ENCODE data around the gene PDE3B.
"Not testable (repeated sequence)": the region's sequence is repeated elsewhere in the genome, so short reads cannot be mapped to it uniquely, and the experiment has no call there.

The PDE3B gene

DNA sequence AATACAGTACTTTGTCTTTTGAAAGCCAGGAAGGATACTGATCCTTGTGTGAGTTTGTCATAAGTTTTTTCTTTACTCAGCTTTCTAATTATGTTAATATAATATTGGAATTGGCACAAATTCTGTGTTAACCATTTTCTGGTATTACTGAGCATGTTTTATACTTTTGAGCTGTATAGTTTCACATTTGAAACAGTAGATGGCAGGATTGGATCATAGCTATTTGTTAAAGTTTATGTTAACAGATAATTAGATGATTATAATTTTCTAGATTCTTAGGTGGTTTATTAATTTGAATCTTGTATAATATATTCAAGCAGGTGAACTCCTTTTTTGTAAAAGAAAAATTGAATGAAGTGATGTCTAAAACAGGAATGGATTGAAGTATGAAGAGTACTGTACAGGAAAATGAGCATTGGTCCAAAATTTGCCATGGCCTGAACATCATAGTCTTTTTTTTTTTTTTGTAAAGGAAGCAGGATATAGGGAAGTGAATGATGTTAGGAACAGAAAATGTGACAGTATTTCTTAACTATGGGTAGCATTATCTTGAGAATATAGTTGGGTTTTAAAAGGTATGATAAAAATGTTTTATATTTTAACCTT, 146.4 kb downstream of the PDE3B start:
- in situ Hi-C loops (cut with MboI; ENCODE audit: low sequenced_read_pairs) = loop anchor here (10.0 kb wide), 1 partner anchor 115 kb away; no protein-coding TSS in a partner anchor
- H3K4me1 ChIP-seq = no peaks in the 10 kb centered on the region
- no peaks in the 10 kb centered on the region for H3K9me3 ChIP-seq
- DNase-seq (ENCODE audit: low spot score in 2 of 2) = no peak
- H3K4me3 ChIP-seq = no peak overlapping the region
- H3K36me3 ChIP-seq (replicated peaks) = no peaks in the 10 kb centered on the region
- H3K27me3 ChIP-seq (ENCODE audit: low read depth) = no peaks in the 10 kb centered on the region

- Histone ChIP-seq H3K27me3 (ENCODE audit: low read depth) (no peaks in the 10 kb centered on the region), H3K4me1 (no peaks in the 10 kb centered on the region), H3K36me3 (replicated peaks) (no peaks in the 10 kb centered on the region), H3K4me3 (no peak overlapping the region), H3K9me3 (no peaks in the 10 kb centered on the region)
- in situ Hi-C loops (cut with MboI; ENCODE audit: low sequenced_read_pairs) = loop anchor here (10.0 kb wide), 1 partner anchor 111 kb away; no protein-coding TSS in a partner anchor
- no peak for DNase-seq (ENCODE audit: low spot score in 2 of 2)
Observed at GRCh38 chr11:14793546-14793945, 149.9 kb downstream of the PDE3B start.

DNA sequence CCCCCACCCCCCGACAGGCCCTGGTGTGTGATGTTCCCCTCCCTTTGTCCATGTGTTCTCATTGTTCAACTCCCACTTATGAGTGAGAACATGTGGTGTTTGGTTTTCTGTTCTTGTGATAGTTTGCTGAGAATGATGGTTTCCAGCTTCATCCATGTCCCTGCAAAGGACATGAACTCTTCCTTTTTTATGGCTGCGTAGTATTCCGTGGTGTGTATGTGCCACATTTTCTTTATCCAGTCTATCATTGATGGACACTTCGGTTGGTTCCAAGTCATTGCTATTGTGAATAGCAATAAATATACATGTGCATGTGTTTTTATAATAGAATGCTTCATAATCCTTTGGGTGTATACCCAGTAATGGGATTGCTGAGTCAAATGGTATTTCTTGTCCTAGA, 152.4 kb downstream of the PDE3B start:
- H3K4me1 ChIP-seq; H3K36me3 ChIP-seq (replicated peaks); H3K4me3 ChIP-seq; H3K9me3 ChIP-seq; DNase-seq (ENCODE audit: low spot score in 2 of 2); H3K27me3 ChIP-seq (ENCODE audit: low read depth): not testable (repeated sequence)
- in situ Hi-C loops (cut with MboI; ENCODE audit: low sequenced_read_pairs) = loop anchor here (10.0 kb wide), 1 partner anchor 109 kb away; no protein-coding TSS in a partner anchor

DNA sequence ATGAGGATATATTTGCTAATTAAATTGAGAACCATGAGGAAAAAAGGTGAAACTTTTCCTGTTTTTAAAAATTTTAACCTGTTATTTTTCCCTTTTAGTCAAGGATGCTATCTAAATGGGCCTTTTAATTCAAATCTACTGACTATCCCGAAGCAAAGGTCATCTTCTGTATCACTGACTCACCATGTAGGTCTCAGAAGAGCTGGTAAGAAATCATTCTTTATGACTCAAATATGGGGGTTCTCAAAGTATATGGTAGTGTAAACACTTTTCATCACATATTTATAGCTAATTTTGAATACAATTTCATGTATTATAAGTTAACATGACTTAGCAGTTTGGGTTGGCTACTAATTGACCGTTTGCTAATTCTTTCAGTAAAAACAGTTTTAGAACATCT, 160.2 kb downstream of the PDE3B start:
- in situ Hi-C loops (cut with MboI; ENCODE audit: low sequenced_read_pairs) = no loop called here
- Histone ChIP-seq H3K4me1 (peaks cover under 1% of the 10 kb centered on the region; the same call in 1 of the 2 replicates), H3K9me3 (no peaks in the 10 kb centered on the region), H3K27me3 (ENCODE audit: low read depth) (no peaks in the 10 kb centered on the region), H3K36me3 (replicated peaks) (no peaks in the 10 kb centered on the region; the same call in 1 of the 2 replicates), H3K4me3 (no peak overlapping the region)
- DNase-seq (ENCODE audit: low spot score in 2 of 2) = no peak

DNA sequence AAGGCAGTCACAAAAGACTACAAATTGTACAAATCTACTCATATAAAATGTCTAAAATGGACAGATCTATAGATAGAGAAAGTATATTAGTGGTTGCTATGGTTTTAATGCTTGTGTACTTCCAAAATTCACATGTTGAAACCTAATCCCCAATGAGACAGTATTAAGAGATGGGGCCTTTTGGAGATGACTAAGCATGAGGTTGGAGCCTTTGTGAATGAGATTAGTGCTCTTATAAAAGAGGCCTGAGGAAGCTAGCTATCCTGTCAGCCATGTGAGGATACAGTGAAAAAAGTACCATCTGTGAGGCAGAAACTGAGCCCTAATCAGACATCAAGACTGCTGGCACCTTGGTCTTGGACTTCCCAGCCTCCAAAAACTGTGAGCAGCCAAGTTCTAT, 165.9 kb downstream of the PDE3B start:
- peaks cover 11% of the 10 kb centered on the region for H3K4me1 ChIP-seq

DNA sequence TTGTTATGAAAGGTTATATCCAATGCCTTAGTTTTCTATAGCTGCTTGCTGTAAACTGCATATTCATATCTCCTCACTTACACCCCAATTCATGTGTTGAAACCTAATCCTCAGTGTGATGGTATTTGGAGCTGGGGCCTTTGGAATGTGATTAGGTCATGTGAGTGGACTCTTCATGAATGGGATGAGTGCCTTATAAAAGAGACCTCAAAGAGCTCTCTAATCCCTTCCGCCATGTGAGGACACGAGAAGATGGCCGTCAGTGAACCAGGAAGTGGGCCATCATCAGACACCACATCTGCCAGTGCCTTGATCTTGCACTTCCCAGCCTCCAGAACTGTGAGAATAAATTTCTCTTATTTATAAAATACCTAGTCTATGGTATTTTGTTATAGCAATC, 169.2 kb downstream of the PDE3B start:
- no peak overlapping the region for H3K4me3 ChIP-seq
- DNase-seq (ENCODE audit: low spot score in 2 of 2) = peak; percentile 32 to 33
- H3K27me3 ChIP-seq (ENCODE audit: low read depth) = no peaks in the 10 kb centered on the region
- peaks cover 11% of the 10 kb centered on the region for H3K4me1 ChIP-seq
- no peaks in the 10 kb centered on the region for H3K9me3 ChIP-seq
- in situ Hi-C loops (cut with MboI; ENCODE audit: low sequenced_read_pairs) = no loop called here
- no peaks in the 10 kb centered on the region for H3K36me3 ChIP-seq (replicated peaks)

More for the DNA sequence above, 165.9 kb downstream of the PDE3B start:
- H3K36me3 ChIP-seq (replicated peaks) = no peaks in the 10 kb centered on the region; the same call in 1 of the 2 replicates
- no peak overlapping the region for H3K4me3 ChIP-seq
- H3K27me3 ChIP-seq (ENCODE audit: low read depth) = no peaks in the 10 kb centered on the region
- in situ Hi-C loops (cut with MboI; ENCODE audit: low sequenced_read_pairs) = no loop called here
- peak; percentile 16 to 58 for DNase-seq (ENCODE audit: low spot score in 2 of 2)
- H3K9me3 ChIP-seq = no peaks in the 10 kb centered on the region

GRCh38 chr11:14813516-14813915, 169.9 kb downstream of the PDE3B start:
- no peak overlapping the region for H3K4me3 ChIP-seq
- in situ Hi-C loops (cut with MboI; ENCODE audit: low sequenced_read_pairs) = no loop called here
- no peak for DNase-seq (ENCODE audit: low spot score in 2 of 2)
- no peaks in the 10 kb centered on the region for H3K27me3 ChIP-seq (ENCODE audit: low read depth)
- H3K4me1 ChIP-seq = peaks cover 11% of the 10 kb centered on the region
- no peaks in the 10 kb centered on the region for H3K9me3 ChIP-seq
- no peaks in the 10 kb centered on the region for H3K36me3 ChIP-seq (replicated peaks)

DNA sequence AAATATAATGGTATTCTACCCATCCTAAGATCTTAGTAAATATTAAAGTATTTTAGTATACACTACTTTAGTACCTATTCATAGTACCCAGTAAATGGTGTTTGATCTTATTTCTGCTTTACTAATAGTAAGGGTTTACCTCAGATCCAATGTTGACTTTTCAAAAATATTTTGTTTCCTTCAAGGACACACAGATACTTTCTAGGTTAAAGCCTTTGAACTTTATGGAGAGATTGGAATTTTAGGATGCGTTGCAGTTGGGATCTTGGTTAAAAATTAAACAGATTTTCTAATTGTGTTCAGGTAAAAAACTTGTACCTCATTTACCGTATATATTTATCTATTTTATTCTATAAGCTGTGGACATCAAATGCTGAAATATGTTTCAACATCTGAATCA, 175.2 kb downstream of the PDE3B start:
- in situ Hi-C loops (cut with MboI; ENCODE audit: low sequenced_read_pairs) = no loop called here
- Histone ChIP-seq H3K4me3 (no peak overlapping the region), H3K4me1 (no peaks in the 10 kb centered on the region; the same call in 1 of the 2 replicates), H3K27me3 (ENCODE audit: low read depth) (no peaks in the 10 kb centered on the region), H3K9me3 (no peaks in the 10 kb centered on the region), H3K36me3 (replicated peaks) (0 out of 2 replicates have a peak, but pooled peaks cover 4% of the 10 kb centered on the region)
- DNase-seq (ENCODE audit: low spot score in 2 of 2) = no peak

- no peaks in the 10 kb centered on the region for H3K27me3 ChIP-seq (ENCODE audit: low read depth)
- no peaks in the 10 kb centered on the region; the same call in 1 of the 2 replicates for H3K4me1 ChIP-seq
- in situ Hi-C loops (cut with MboI; ENCODE audit: low sequenced_read_pairs) = no loop called here
- H3K4me3 ChIP-seq = no peak overlapping the region
- H3K36me3 ChIP-seq (replicated peaks) = 0 out of 2 replicates have a peak, but pooled peaks cover 4% of the 10 kb centered on the region
- DNase-seq (ENCODE audit: low spot score in 2 of 2) = no peak
- no peaks in the 10 kb centered on the region for H3K9me3 ChIP-seq
Observed at GRCh38 chr11:14819596-14819995, 176.0 kb downstream of the PDE3B start.

- no peaks in the 10 kb centered on the region; the same call in 1 of the 2 replicates for H3K4me1 ChIP-seq
- H3K27me3 ChIP-seq (ENCODE audit: low read depth) = no peaks in the 10 kb centered on the region
- H3K9me3 ChIP-seq = no peaks in the 10 kb centered on the region
- DNase-seq (ENCODE audit: low spot score in 2 of 2) = no peak
- 0 out of 2 replicates have a peak, but pooled peaks cover 4% of the 10 kb centered on the region for H3K36me3 ChIP-seq (replicated peaks)
- in situ Hi-C loops (cut with MboI; ENCODE audit: low sequenced_read_pairs) = no loop called here
- H3K4me3 ChIP-seq = no peak overlapping the region
Observed at GRCh38 chr11:14821031-14821430, 177.4 kb downstream of the PDE3B start.

- in situ Hi-C loops (cut with MboI; ENCODE audit: low sequenced_read_pairs) = no loop called here
Observed at GRCh38 chr11:14826600-14826999, 183.0 kb downstream of the PDE3B start.

GRCh38 chr11:14835496-14836492, 192.2 kb downstream of the PDE3B start:
- H3K36me3 ChIP-seq (replicated peaks) = no peaks in the 10 kb centered on the region
- in situ Hi-C loops (cut with MboI; ENCODE audit: low sequenced_read_pairs) = no loop called here
- no peaks in the 10 kb centered on the region for H3K4me1 ChIP-seq
- H3K27me3 ChIP-seq (ENCODE audit: low read depth) = no peaks in the 10 kb centered on the region
- DNase-seq (ENCODE audit: low spot score in 2 of 2) = no peak
- no peaks in the 10 kb centered on the region for H3K9me3 ChIP-seq
- no peak overlapping the region for H3K4me3 ChIP-seq

More at GRCh38 chr11:14826600-14826999, 183.0 kb downstream of the PDE3B start:
- Histone ChIP-seq H3K9me3 (no peaks in the 10 kb centered on the region), H3K4me3 (no peak overlapping the region), H3K27me3 (ENCODE audit: low read depth) (no peaks in the 10 kb centered on the region), H3K4me1 (no peaks in the 10 kb centered on the region), H3K36me3 (replicated peaks) (no peaks in the 10 kb centered on the region)
- no peak for DNase-seq (ENCODE audit: low spot score in 2 of 2)

DNA sequence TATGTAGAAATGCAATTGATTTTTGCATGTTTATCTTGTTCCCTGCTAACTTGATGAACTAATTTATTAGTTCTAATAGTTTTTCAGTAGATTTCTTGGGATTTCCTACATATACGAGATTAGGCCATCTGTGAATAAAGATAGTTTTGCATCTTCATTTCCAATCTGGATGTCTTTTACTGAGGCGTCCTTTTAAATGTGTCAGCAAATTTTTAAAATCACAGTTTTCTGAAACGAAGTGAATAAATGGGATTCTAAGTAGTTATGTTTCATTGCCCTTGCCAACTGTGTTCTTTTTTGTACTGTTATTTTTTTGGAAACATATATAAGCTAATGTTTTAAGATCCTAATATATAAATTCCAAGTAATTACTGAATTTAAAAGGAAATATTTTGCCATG, 198.4 kb downstream of the PDE3B start:
- H3K36me3 ChIP-seq (replicated peaks) = no peaks in the 10 kb centered on the region
- no peak for DNase-seq (ENCODE audit: low spot score in 2 of 2)
- no peak overlapping the region for H3K4me3 ChIP-seq
- in situ Hi-C loops (cut with MboI; ENCODE audit: low sequenced_read_pairs) = no loop called here
- H3K27me3 ChIP-seq (ENCODE audit: low read depth) = no peaks in the 10 kb centered on the region
- no peaks in the 10 kb centered on the region for H3K4me1 ChIP-seq
- no peaks in the 10 kb centered on the region for H3K9me3 ChIP-seq
